ENCODE data around the gene PTPRN2. TPM values are rescaled to one million over a fixed set of nuclear protein-coding genes. Genes with fewer than 3 reads are reported as not detected.

The PTPRN2 gene
- total RNA-seq, 4 donors from 2014 or later = 2.0 to 9.5 (median 2.6) TPM

DNA sequence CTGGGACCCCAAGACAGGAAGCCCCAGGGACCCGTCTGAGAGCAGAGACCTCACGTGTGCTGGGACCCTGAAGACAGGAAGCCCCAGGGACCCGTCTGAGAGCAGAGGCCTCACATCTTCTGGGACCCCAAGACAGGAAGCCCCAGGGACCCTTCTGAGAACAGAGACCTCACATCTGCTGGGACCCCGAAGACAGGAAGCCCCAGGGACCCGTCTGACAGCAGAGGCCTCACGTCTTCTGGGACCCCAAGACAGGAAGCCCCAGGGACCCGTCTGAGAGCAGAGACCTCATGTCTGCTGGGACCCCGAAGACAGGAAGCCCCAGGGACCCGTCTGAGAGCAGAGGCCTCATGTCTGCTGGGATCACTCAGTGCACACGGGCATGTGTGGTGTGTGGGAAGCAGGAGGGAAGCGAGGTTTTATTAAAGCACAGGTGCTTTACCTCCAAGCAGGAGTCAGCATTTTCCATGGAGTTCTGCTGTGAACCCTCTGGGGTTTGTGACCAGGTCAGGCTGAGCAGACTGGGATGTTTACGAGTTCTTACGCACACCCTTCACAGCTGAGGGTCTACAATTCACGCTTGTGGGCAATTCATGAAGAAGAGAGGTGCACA lies 660.2 kb downstream of the PTPRN2 start:
- ATAC-seq (ENCODE audit: low FRiP score) = no peak

DNA sequence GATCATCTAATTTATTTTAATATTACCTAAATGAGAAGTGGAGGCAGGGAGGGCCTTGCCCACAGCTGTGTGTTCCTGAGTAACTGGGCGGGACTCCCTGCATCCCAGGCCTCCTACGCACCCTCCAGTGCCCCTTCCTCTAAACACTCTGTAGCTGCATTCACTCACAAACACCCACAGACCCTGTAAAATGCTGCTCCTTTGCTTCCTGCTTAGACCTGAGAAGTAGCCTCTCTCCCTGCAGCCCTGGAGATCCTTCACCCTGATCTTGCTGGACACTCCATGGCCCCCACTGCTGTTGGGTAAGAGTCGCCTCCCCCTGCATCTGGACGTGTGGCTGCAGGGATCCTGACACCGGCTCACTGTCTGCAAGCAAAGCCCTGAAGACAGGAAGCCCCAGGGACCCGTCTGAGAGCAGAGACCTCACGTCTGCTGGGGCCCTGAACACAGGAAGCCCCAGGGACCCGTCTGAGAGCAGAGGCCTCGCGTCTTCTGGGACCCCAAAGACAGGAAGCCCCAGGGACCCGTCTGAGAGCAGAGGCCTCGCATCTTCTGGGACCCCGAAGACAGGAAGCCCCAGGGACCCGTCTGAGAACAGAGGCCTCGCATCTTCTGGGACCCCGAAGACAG lies 661.0 kb downstream of the PTPRN2 start:
- ATAC-seq (ENCODE audit: low FRiP score) = no peak
- TF ChIP-seq, protein P1, sequence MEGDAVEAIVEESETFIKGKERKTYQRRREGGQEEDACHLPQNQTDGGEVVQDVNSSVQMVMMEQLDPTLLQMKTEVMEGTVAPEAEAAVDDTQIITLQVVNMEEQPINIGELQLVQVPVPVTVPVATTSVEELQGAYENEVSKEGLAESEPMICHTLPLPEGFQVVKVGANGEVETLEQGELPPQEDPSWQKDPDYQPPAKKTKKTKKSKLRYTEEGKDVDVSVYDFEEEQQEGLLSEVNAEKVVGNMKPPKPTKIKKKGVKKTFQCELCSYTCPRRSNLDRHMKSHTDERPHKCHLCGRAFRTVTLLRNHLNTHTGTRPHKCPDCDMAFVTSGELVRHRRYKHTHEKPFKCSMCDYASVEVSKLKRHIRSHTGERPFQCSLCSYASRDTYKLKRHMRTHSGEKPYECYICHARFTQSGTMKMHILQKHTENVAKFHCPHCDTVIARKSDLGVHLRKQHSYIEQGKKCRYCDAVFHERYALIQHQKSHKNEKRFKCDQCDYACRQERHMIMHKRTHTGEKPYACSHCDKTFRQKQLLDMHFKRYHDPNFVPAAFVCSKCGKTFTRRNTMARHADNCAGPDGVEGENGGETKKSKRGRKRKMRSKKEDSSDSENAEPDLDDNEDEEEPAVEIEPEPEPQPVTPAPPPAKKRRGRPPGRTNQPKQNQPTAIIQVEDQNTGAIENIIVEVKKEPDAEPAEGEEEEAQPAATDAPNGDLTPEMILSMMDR (IDR thresholded peaks at IDR 0.05) = no peak
- no peak for DNase-seq (ENCODE audit: low spot score)

More for the DNA sequence above, 660.2 kb downstream of the PTPRN2 start:
- TF ChIP-seq, protein P1 (IDR thresholded peaks at IDR 0.05) = no peak
- DNase-seq (ENCODE audit: low spot score) = no peak

DNA sequence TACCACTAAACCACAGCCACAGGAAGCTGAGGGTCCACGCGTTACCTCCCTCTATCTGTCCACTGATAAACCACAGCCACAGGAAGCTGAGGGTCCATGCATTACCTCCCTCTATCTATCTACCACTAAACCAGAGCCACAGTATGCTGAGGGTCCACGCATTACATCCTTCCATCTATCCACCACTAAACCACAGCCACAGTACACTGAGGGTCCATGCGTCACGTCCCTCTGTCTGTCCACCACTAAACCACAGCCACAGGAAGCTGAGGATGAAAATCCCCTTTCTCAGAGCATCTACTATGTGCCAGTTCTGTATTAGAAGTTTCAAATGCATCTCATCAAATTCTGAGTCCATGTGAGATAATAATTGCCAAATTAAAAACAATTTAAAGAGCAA lies 661.5 kb downstream of the PTPRN2 start:
- ATAC-seq (ENCODE audit: low FRiP score) (no peak), DNase-seq (ENCODE audit: low spot score) (no peak)
- TF ChIP-seq, protein P1 (IDR thresholded peaks at IDR 0.05) = no peak

DNA sequence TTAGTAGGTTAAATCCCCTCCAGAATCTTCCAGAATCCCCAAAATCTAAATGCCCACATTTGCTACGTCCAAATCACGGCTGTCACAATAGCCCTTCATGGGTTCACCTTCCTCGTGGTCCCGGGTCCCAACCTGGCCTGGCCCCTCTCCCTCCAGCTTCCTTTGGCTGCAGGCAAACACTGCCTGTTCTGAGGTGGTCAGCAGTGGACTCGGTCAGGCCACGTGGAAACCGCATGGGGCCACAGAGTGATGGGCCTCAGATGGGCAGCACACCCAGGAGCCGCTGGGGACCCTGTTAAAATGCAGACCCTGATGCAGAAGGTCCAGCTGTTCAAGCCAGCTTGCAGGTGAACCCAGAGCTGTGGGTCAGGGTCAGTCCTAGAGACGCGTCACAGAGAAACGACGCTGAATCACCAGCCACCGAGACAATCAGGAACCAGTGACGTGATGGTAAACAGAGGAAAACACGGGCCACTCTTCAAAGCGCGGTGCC lies 662.2 kb downstream of the PTPRN2 start:
- DNase-seq (ENCODE audit: low spot score) = no peak
- TF ChIP-seq, protein P1 (IDR thresholded peaks at IDR 0.05) = no peak
- no peak for ATAC-seq (ENCODE audit: low FRiP score)

DNA sequence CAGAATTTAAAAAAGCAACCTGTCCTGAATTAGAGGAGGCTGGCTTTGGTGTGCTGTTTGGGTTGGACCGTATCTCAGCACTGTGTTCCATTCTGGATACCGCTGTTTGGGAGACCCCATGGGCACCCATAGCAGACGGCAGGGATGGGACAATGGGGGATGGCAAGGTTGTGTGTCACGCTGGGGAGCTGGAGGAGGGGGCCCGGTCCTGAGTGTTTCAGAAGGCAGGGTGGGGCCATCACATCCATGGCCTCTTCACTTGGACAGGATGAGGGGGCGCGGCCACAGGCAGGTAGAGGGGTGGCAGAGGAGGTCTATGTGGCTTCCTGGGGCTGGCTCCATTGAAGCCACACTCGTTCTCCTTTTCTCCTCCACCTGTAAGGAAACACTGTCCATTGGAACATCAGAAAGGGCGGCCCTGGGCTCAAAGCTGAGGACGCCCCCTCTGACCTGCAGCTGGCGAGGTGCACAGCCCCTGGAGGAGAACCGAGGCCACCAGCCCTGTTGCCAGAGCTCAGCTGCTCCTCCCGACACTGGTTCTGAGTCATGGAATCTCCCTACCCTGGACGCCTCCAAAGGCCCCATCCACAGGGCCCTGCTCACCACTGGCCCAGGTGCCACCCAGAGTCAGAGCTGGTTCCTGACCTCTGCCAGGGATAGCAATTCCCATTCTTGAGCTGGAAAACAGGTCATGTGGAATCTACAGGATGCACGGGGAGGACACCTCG lies 663.6 kb downstream of the PTPRN2 start:
- TF ChIP-seq, protein P1 (IDR thresholded peaks at IDR 0.05) = no peak
- DNase-seq (ENCODE audit: low spot score) (no peak), ATAC-seq (ENCODE audit: low FRiP score) (no peak)

DNA sequence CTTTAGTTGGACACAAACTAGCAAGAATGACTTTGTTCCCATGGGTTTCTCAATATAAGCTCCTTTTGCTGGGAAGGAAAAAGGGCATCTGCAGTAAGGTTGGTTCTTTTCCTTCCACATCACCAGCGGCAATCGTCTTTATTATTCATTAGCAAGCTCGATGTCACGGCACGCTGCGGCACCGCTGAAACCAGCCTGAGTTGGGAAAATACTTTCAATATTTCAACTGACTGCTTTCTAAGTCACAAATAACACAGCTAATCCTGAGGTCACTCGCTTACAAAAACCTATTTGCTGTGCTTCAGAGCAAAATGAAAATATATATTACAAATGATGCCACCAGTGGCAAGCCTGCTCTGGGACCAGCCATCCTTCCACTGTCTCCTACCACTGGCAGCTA lies 665.0 kb downstream of the PTPRN2 start:
- TF ChIP-seq, protein P1 (IDR thresholded peaks at IDR 0.05) = no peak
- DNase-seq (ENCODE audit: low spot score) (no peak), ATAC-seq (ENCODE audit: low FRiP score) (no peak)

Data from omental fat pad (tissue), 4 donors.